ENCODE measurements around the gene BARX1.
"Not testable (repeated sequence)": the region's sequence is repeated elsewhere in the genome, so short reads cannot be mapped to it uniquely, and the experiment has no call there.

Gene BARX1

GRCh38 chr9:93950619-93951601, 4.2 kb downstream of the BARX1 start:
- FAIRE-seq = no peak

- FAIRE-seq = no peak
These were observed 5.3 kb downstream of the BARX1 start for GRCh38 chr9:93949694-93950449.

GRCh38 chr9:93949073-93949693, 6.0 kb downstream of the BARX1 start:
- FAIRE-seq = no peak

- no peak for FAIRE-seq
These were observed 6.6 kb downstream of the BARX1 start for GRCh38 chr9:93948441-93949072.

- no peak for FAIRE-seq
These were observed 7.6 kb downstream of the BARX1 start for GRCh38 chr9:93947409-93948070.

GRCh38 chr9:93946338-93946712, 8.8 kb downstream of the BARX1 start:
- FAIRE-seq = no peak

GRCh38 chr9:93945400-93946337, 9.5 kb downstream of the BARX1 start:
- FAIRE-seq = no peak

GRCh38 chr9:93944011-93944410, 11.1 kb downstream of the BARX1 start:
- no peak for FAIRE-seq

- no peak for FAIRE-seq
These were observed 13.0 kb downstream of the BARX1 start for GRCh38 chr9:93942161-93942560.

- FAIRE-seq = no peak
These were observed 13.7 kb downstream of the BARX1 start for GRCh38 chr9:93941493-93941892.

GRCh38 chr9:93940951-93941350, 14.2 kb downstream of the BARX1 start:
- no peak for FAIRE-seq

- FAIRE-seq = not testable (repeated sequence)
These were observed 15.6 kb downstream of the BARX1 start for GRCh38 chr9:93939589-93939988.

GRCh38 chr9:93937193-93937592, 18.0 kb downstream of the BARX1 start:
- FAIRE-seq = no peak

- no peak for FAIRE-seq
These were observed 23.2 kb downstream of the BARX1 start for GRCh38 chr9:93931905-93932304.

- no peak for FAIRE-seq
These were observed 25.1 kb downstream of the BARX1 start for GRCh38 chr9:93930070-93930469.

- FAIRE-seq = no peak
These were observed 25.9 kb downstream of the BARX1 start for GRCh38 chr9:93929231-93929630.

GRCh38 chr9:93922535-93922934, 32.6 kb downstream of the BARX1 start:
- no peak for FAIRE-seq

GRCh38 chr9:93920131-93920800, 34.9 kb downstream of the BARX1 start:
- no peak for FAIRE-seq

- FAIRE-seq = no peak
These were observed 37.1 kb downstream of the BARX1 start for GRCh38 chr9:93918061-93918460.

GRCh38 chr9:93917121-93917853, 37.9 kb downstream of the BARX1 start:
- FAIRE-seq = no peak
